Cerebellar cortex (tissue), 1 donor: ENCODE data around the gene CHD3.
"Not testable (repeated sequence)": the region's sequence is repeated elsewhere in the genome, so short reads cannot be mapped to it uniquely, and the experiment has no call there.

ENCODE experiments used
- DNase-seq: peaks from one replicate; pipeline ENCODE4 v3.0.0-alpha.2; 2015; ENCODE audit warnings: low spot score

Gene CHD3

GRCh38 chr17:7931709-7932482 is 43.3 kb downstream of the CHD3 start, which contains the start of the genes CNTROB and TRAPPC1:
TSS of gene CNTROB (plus strand) at chr17:7932206. CDS start at chr17:7933080, 874 bp downstream.
TSS of gene TRAPPC1 (minus strand) at chr17:7931946. CDS start at chr17:7931829, 117 bp downstream.
- DNase-seq: peak; percentile 99

GRCh38 chr17:7932483-7932891 is 43.9 kb downstream of the CHD3 start:
- DNase-seq: peak; percentile 46

GRCh38 chr17:7932949-7933348 is 44.4 kb downstream of the CHD3 start:
- DNase-seq: no peak

GRCh38 chr17:7935859-7936258 is 47.3 kb downstream of the CHD3 start:
- no peak for DNase-seq

GRCh38 chr17:7940034-7940433 is 51.4 kb downstream of the CHD3 start:
- no peak for DNase-seq

- no peak for DNase-seq
These were observed 52.2 kb downstream of the CHD3 start for GRCh38 chr17:7940743-7941142.

- DNase-seq: no peak
These were observed 54.7 kb downstream of the CHD3 start for GRCh38 chr17:7943291-7943690.

- DNase-seq: no peak
These were observed 55.7 kb downstream of the CHD3 start for GRCh38 chr17:7944326-7944725.

GRCh38 chr17:7945651-7946050 is 57.1 kb downstream of the CHD3 start:
- DNase-seq: no peak

- no peak for DNase-seq
These were observed 57.9 kb downstream of the CHD3 start for GRCh38 chr17:7946441-7946840.

GRCh38 chr17:7947651-7948050 is 59.1 kb downstream of the CHD3 start:
- no peak for DNase-seq

GRCh38 chr17:7950578-7950977 is 62.0 kb downstream of the CHD3 start:
- no peak for DNase-seq

GRCh38 chr17:7951143-7951792 is 62.7 kb downstream of the CHD3 start:
- DNase-seq: no peak

- not testable (repeated sequence) for DNase-seq
These were observed 64.7 kb downstream of the CHD3 start for GRCh38 chr17:7953266-7953665.

GRCh38 chr17:7955414-7956227 is 67.0 kb downstream of the CHD3 start:
- DNase-seq: no peak

- peak; percentile 3 for DNase-seq
These were observed 67.8 kb downstream of the CHD3 start for GRCh38 chr17:7956228-7956965.

- no peak for DNase-seq
These were observed 71.1 kb downstream of the CHD3 start for GRCh38 chr17:7959503-7960253.

GRCh38 chr17:7961421-7961820 is 72.8 kb downstream of the CHD3 start:
- DNase-seq: no peak
